ENCODE data around the gene TRIM71. TPM values are rescaled to one million over a fixed set of nuclear protein-coding genes. Genes with fewer than 3 reads are reported as not detected.

Gene TRIM71
- total and polyA plus RNA-seq, 2 experiments from 2014 or later: under 0.01 to 0.03 TPM

- no peaks in the 10 kb centered on the region for H3K79me2 ChIP-seq (ENCODE audit: insufficient read depth)
- 51 to 61% methylated on average over 2 of the region's 2 CpGs for WGBS, 2 experiments (ENCODE audit: low coverage in 1 of 2, low lambda C conversion rate in 2 of 2, missing lambda C conversion rate in 2 of 2)
- DNase-seq: no peak
- peaks cover 59% of the 10 kb centered on the region for H3K27me3 ChIP-seq (replicated peaks; ENCODE audit: insufficient read depth)
- no peaks in the 10 kb centered on the region for H3K36me3 ChIP-seq (ENCODE audit: low read depth)
- H3F3A ChIP-seq (ENCODE audit: insufficient read depth): no peaks in the 10 kb centered on the region
- H3K4me3 ChIP-seq: no peak overlapping the region
- no peak overlapping the region for H2AFZ ChIP-seq
- in situ Hi-C loops (cut with MboI): no loop called here
- no peaks in the 10 kb centered on the region for H3K9me3 ChIP-seq (ENCODE audit: low read depth)
- no peak overlapping the region for H3K4me2 ChIP-seq (ENCODE audit: unreplicated experiment)
- H3K27ac ChIP-seq: no peak overlapping the region
- H3K4me1 ChIP-seq (ENCODE audit: insufficient read depth): no peaks in the 10 kb centered on the region
- H3K9me2 ChIP-seq (ENCODE audit: insufficient read depth): no peaks in the 10 kb centered on the region
- no peaks in the 10 kb centered on the region for H4K20me1 ChIP-seq (ENCODE audit: insufficient read depth)
- H3K9ac ChIP-seq: no peak overlapping the region
- no peak for TF ChIP-seq EZH2phosphoT487 (IDR thresholded peaks at IDR 0.05; ENCODE audit: insufficient read depth, low read depth)
- TF ChIP-seq EZH2 (IDR thresholded peaks at IDR 0.05; ENCODE audit: insufficient read depth, poor library complexity, severe bottlenecking): no peak
Observed at GRCh38 chr3:32835049-32835371, 17.2 kb downstream of the TRIM71 start.

GRCh38 chr3:32835961-32836360, 18.2 kb downstream of the TRIM71 start:
- Histone ChIP-seq H3K9me2 (ENCODE audit: insufficient read depth) (no peaks in the 10 kb centered on the region), H3K79me2 (ENCODE audit: insufficient read depth) (no peaks in the 10 kb centered on the region), H3F3A (ENCODE audit: insufficient read depth) (no peaks in the 10 kb centered on the region), H3K9ac (no peak overlapping the region), H3K4me3 (no peak overlapping the region), H3K4me2 (ENCODE audit: unreplicated experiment) (no peak overlapping the region), H3K9me3 (ENCODE audit: low read depth) (no peaks in the 10 kb centered on the region), H3K27me3 (replicated peaks; ENCODE audit: insufficient read depth) (peaks cover 52% of the 10 kb centered on the region), H3K4me1 (ENCODE audit: insufficient read depth) (no peaks in the 10 kb centered on the region), H4K20me1 (ENCODE audit: insufficient read depth) (no peaks in the 10 kb centered on the region), H3K27ac (no peak overlapping the region), H3K36me3 (ENCODE audit: low read depth) (no peaks in the 10 kb centered on the region), H2AFZ (no peak overlapping the region)
- in situ Hi-C loops (cut with MboI): no loop called here
- TF ChIP-seq EZH2phosphoT487 (IDR thresholded peaks at IDR 0.05; ENCODE audit: insufficient read depth, low read depth): no peak
- no peak for TF ChIP-seq EZH2 (IDR thresholded peaks at IDR 0.05; ENCODE audit: insufficient read depth, poor library complexity, severe bottlenecking)
- DNase-seq: no peak
- 21 to 29% methylated on average over 4 of the region's 4 CpGs for WGBS, 2 experiments (ENCODE audit: low coverage in 1 of 2, low lambda C conversion rate in 2 of 2, missing lambda C conversion rate in 2 of 2)

GRCh38 chr3:32836601-32837000, 18.8 kb downstream of the TRIM71 start:
- WGBS, 2 experiments (ENCODE audit: low coverage in 1 of 2, low lambda C conversion rate in 2 of 2, missing lambda C conversion rate in 2 of 2): 25 to 33% methylated on average over 4 of the region's 4 CpGs
- in situ Hi-C loops (cut with MboI): no loop called here
- H3K9me3 ChIP-seq (ENCODE audit: low read depth): no peaks in the 10 kb centered on the region
- no peak for TF ChIP-seq EZH2 (IDR thresholded peaks at IDR 0.05; ENCODE audit: insufficient read depth, poor library complexity, severe bottlenecking)
- TF ChIP-seq EZH2phosphoT487 (IDR thresholded peaks at IDR 0.05; ENCODE audit: insufficient read depth, low read depth): no peak
- H3K4me3 ChIP-seq: no peak overlapping the region
- H3K27me3 ChIP-seq (replicated peaks; ENCODE audit: insufficient read depth): peaks cover 52% of the 10 kb centered on the region
- H3F3A ChIP-seq (ENCODE audit: insufficient read depth): no peaks in the 10 kb centered on the region
- no peak overlapping the region for H2AFZ ChIP-seq
- H4K20me1 ChIP-seq (ENCODE audit: insufficient read depth): no peaks in the 10 kb centered on the region
- H3K4me2 ChIP-seq (ENCODE audit: unreplicated experiment): no peak overlapping the region
- no peaks in the 10 kb centered on the region for H3K36me3 ChIP-seq (ENCODE audit: low read depth)
- no peak for DNase-seq
- no peak overlapping the region for H3K9ac ChIP-seq
- H3K79me2 ChIP-seq (ENCODE audit: insufficient read depth): no peaks in the 10 kb centered on the region
- no peaks in the 10 kb centered on the region for H3K9me2 ChIP-seq (ENCODE audit: insufficient read depth)
- H3K4me1 ChIP-seq (ENCODE audit: insufficient read depth): no peaks in the 10 kb centered on the region
- H3K27ac ChIP-seq: no peak overlapping the region

- TF ChIP-seq EZH2 (IDR thresholded peaks at IDR 0.05; ENCODE audit: insufficient read depth, poor library complexity, severe bottlenecking) (no peak), EZH2phosphoT487 (IDR thresholded peaks at IDR 0.05; ENCODE audit: insufficient read depth, low read depth) (no peak)
- Histone ChIP-seq H2AFZ (no peak overlapping the region), H3K9ac (no peak overlapping the region), H3F3A (ENCODE audit: insufficient read depth) (no peaks in the 10 kb centered on the region), H3K27ac (no peak overlapping the region), H3K9me3 (ENCODE audit: low read depth) (no peaks in the 10 kb centered on the region), H4K20me1 (ENCODE audit: insufficient read depth) (no peaks in the 10 kb centered on the region), H3K36me3 (ENCODE audit: low read depth) (no peaks in the 10 kb centered on the region), H3K4me2 (ENCODE audit: unreplicated experiment) (no peak overlapping the region), H3K4me1 (ENCODE audit: insufficient read depth) (no peaks in the 10 kb centered on the region), H3K79me2 (ENCODE audit: insufficient read depth) (no peaks in the 10 kb centered on the region), H3K27me3 (replicated peaks; ENCODE audit: insufficient read depth) (peaks cover 44% of the 10 kb centered on the region), H3K4me3 (no peak overlapping the region), H3K9me2 (ENCODE audit: insufficient read depth) (no peaks in the 10 kb centered on the region)
- in situ Hi-C loops (cut with MboI): no loop called here
- 56% methylated on average over 11 of the region's 11 CpGs for WGBS, 2 experiments (ENCODE audit: low coverage in 1 of 2, low lambda C conversion rate in 2 of 2, missing lambda C conversion rate in 2 of 2)
- no peak for DNase-seq
Observed at GRCh38 chr3:32837366-32837765, 19.6 kb downstream of the TRIM71 start.

- TF ChIP-seq EZH2 (IDR thresholded peaks at IDR 0.05; ENCODE audit: insufficient read depth, poor library complexity, severe bottlenecking) (no peak), EZH2phosphoT487 (IDR thresholded peaks at IDR 0.05; ENCODE audit: insufficient read depth, low read depth) (no peak)
- H3K27ac ChIP-seq: no peak overlapping the region
- DNase-seq: no peak
- H3K9me2 ChIP-seq (ENCODE audit: insufficient read depth): no peaks in the 10 kb centered on the region
- no peak overlapping the region for H3K4me2 ChIP-seq (ENCODE audit: unreplicated experiment)
- H3K36me3 ChIP-seq (ENCODE audit: low read depth): no peaks in the 10 kb centered on the region
- peaks cover 40% of the 10 kb centered on the region for H3K27me3 ChIP-seq (replicated peaks; ENCODE audit: insufficient read depth)
- no peak overlapping the region for H3K9ac ChIP-seq
- no peaks in the 10 kb centered on the region for H3K4me1 ChIP-seq (ENCODE audit: insufficient read depth)
- no peaks in the 10 kb centered on the region for H4K20me1 ChIP-seq (ENCODE audit: insufficient read depth)
- no peak overlapping the region for H3K4me3 ChIP-seq
- no peaks in the 10 kb centered on the region for H3K79me2 ChIP-seq (ENCODE audit: insufficient read depth)
- H3F3A ChIP-seq (ENCODE audit: insufficient read depth): no peaks in the 10 kb centered on the region
- WGBS, 2 experiments (ENCODE audit: low coverage in 1 of 2, low lambda C conversion rate in 2 of 2, missing lambda C conversion rate in 2 of 2): 63 to 67% methylated on average over 5 of the region's 5 CpGs
- in situ Hi-C loops (cut with MboI): no loop called here
- H2AFZ ChIP-seq: no peak overlapping the region
- H3K9me3 ChIP-seq (ENCODE audit: low read depth): no peaks in the 10 kb centered on the region
Observed at GRCh38 chr3:32837789-32838188, 20.0 kb downstream of the TRIM71 start.

Measured in GM23248 (cell line).